Measurements from ENCODE around the gene SYPL2.

SYPL2 gene

GRCh38 chr1:109447524-109447923 lies 18.8 kb upstream of the SYPL2 start:
- FAIRE-seq (no peak), DNase-seq (ENCODE audit: insufficient read length, low spot score) (no peak)
- TF ChIP-seq CTCF (IDR thresholded peaks at IDR 0.05; ENCODE audit: insufficient read depth, missing control alignments): no peak

GRCh38 chr1:109454497-109455133 lies 11.7 kb upstream of the SYPL2 start:
- TF ChIP-seq CTCF (IDR thresholded peaks at IDR 0.05; ENCODE audit: insufficient read depth, missing control alignments): no peak
- FAIRE-seq (no peak), DNase-seq (ENCODE audit: insufficient read length, low spot score) (no peak)

- DNase-seq (ENCODE audit: insufficient read length, low spot score): no peak
- TF ChIP-seq CTCF (IDR thresholded peaks at IDR 0.05; ENCODE audit: insufficient read depth, missing control alignments): no peak
- FAIRE-seq: no peak
These were observed 8.5 kb upstream of the SYPL2 start for GRCh38 chr1:109457819-109458218.

GRCh38 chr1:109466125-109466451 lies 258 bp upstream of the SYPL2 start:
- FAIRE-seq (no peak), DNase-seq (ENCODE audit: insufficient read length, low spot score) (no peak)

GRCh38 chr1:109467301-109467777 lies 993 bp downstream of the SYPL2 start:
- no peak for FAIRE-seq
- DNase-seq (ENCODE audit: insufficient read length, low spot score): no peak
- TF ChIP-seq CTCF (IDR thresholded peaks at IDR 0.05; ENCODE audit: insufficient read depth, missing control alignments): no peak

More at GRCh38 chr1:109466125-109466451, 258 bp upstream of the SYPL2 start:
- no peak for TF ChIP-seq CTCF (IDR thresholded peaks at IDR 0.05; ENCODE audit: insufficient read depth, missing control alignments)

- no peak for FAIRE-seq
- TF ChIP-seq CTCF (IDR thresholded peaks at IDR 0.05; ENCODE audit: insufficient read depth, missing control alignments): no peak
- no peak for DNase-seq (ENCODE audit: insufficient read length, low spot score)
These were observed 1.7 kb downstream of the SYPL2 start for GRCh38 chr1:109468061-109468460.

GRCh38 chr1:109468903-109469302 lies 2.6 kb downstream of the SYPL2 start:
- no peak for FAIRE-seq
- no peak for DNase-seq (ENCODE audit: insufficient read length, low spot score)
- TF ChIP-seq CTCF (IDR thresholded peaks at IDR 0.05; ENCODE audit: insufficient read depth, missing control alignments): no peak

Data from D721Med (cell line).